Inferior parietal cortex (tissue), 1 donor: ENCODE data around the gene ERO1B.
A peak's percentile ranks its signal among the peaks of the same experiment; 100 is the strongest.
"Not testable (repeated sequence)": the region's sequence is repeated elsewhere in the genome, so short reads cannot be mapped to it uniquely, and the experiment has no call there.

Source experiments
- DNase-seq: peaks from one replicate; pipeline ENCODE4 v3.0.0-alpha.2; 2016; ENCODE audit errors: extremely low spot score

ERO1B gene

GRCh38 chr1:236281654-236282424, at the start of gene ERO1B:
Gene ERO1B, minus strand, starts transcription at chr1:236281958. Its CDS starts 175 bp downstream, at chr1:236281783.
- DNase-seq, result peak; percentile 97

- not testable (repeated sequence) for DNase-seq
These were observed 49.7 kb upstream of the ERO1B start for GRCh38 chr1:236331412-236331811.

DNA sequence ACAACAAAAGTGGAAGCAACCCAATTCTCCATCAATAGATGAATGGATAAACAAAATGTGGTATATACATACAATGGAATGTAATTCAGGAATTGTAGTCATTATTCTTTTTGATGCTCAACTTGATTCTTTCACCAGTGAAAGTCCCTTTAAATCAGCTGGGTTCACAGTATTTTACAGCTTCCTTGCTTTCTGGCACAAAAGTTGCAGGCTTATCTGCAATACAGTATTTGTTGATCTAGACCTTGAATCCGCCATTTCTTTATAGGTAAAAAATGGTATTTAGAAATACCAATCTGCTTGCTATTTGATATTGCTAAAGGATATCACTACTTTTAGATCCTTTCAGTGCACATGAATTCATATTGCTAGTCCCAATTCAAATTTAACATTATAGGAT, 44.7 kb upstream of the ERO1B start:
- DNase-seq, result no peak

DNA sequence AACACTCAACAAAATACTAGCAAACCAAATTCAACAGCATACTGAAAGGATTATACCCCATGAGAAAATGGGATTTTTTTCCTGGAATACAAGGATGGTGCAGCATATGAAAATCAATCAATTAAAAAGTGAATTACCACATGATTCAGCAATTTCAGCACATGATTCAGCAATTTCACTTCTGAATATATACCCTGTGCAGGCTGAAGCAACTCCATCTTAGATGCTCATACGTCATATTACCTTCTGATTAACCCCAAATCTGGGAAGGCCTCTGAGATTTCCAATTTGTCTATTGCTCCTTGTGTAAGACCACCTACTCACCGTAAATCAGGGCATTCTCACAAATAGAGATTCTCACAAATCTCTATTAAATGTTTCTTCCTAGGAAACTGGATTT, 43.8 kb upstream of the ERO1B start:
- no peak for DNase-seq

GRCh38 chr1:236323819-236324411, 42.2 kb upstream of the ERO1B start:
- DNase-seq, result no peak

DNA sequence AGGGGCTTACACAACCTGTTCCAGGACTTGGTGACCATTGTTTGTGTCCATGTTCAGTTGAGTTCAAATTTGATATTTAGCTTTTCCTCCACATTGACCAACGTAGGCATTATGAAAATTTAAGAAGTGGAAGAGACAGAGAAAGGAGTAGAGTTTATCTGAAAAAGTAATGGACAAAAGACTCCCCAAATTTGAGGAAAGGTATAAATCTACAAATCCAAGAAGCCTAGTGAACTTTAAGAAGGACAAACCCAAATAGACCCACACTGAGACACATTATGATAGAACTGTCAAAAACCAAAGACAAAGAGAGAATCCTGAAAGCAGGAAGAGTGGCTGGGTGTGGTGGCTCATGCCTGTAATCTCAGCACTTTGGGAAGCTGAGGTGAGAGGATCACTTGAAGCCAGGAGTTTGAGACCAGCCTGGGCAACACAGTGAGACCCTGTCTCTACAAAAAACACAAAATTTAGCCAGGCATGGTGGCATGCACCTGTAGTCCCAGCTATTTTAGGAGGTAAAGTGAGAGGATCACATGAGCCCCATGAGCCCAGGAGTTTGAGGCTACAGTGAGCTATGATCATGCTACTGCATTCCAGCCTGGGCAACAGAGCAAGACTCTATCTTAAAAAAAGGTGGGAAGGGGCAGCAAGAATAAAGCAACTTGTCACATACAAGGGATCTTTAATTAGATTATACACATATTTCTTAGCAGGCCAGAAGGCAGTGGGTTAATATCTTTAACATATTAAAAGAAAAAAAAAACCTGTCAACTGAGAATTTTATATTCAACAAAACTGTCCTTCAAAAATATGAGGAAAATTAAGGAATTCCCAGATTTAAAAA, 41.0 kb upstream of the ERO1B start:
- no peak for DNase-seq

DNA sequence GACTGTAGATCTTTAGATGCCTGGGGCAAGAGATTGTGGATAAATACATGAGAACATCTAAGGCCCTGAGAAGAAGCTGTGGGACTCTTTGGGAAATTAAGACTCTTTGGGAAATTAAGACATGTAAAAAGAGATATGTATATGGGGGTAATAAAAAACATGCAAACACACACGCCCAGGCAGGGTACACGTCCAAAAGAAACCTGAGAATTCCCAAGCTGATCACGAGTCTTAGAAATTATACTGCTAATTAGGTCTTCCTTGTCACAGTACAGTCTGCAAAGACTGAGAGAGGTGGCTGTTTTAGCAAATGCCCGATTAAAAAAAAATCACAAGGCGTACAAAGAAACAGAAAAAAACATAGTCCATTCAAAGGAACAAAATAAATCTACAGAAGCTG, 39.3 kb upstream of the ERO1B start:
- no peak for DNase-seq

GRCh38 chr1:236320671-236321070, 38.9 kb upstream of the ERO1B start:
- peak; percentile 12 for DNase-seq

DNA sequence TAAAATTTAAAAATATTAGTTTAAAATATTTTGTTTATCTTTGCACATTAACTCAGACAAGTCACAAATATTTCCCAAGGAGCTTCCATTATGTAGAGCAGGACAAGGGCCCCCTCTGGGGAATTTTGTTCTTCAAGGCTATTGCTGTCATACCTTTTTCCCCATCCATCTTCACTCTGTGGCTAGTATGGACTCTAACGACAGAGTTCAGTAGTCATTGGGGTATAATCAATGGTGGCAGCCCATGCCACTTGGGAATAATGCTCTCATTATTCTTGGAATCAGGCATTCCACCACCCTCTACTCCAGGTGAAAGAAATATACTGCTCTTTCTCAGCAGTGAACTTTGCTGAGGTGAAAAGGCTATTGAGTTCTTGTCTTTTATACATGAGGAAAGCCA, 38.5 kb upstream of the ERO1B start:
- no peak for DNase-seq

DNA sequence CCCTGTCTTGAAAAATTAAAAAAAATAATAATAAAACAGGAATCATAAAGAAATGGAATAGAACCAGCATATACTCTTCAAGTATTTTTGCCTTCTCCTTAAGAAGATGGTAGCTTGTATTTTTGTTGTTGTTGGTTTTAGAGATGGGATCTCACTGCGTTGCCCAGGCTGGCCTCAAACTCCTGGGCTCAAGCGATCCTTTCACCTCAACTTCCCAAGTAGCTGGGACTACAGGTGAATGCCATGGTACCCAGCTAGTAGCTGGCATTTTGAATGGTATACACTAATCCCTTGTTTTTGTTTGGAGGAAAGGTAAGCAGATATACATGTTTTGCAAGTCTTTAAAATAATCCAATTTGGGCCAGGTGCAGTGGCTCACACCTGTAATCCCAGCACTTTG, 34.7 kb upstream of the ERO1B start:
- no peak for DNase-seq

DNA sequence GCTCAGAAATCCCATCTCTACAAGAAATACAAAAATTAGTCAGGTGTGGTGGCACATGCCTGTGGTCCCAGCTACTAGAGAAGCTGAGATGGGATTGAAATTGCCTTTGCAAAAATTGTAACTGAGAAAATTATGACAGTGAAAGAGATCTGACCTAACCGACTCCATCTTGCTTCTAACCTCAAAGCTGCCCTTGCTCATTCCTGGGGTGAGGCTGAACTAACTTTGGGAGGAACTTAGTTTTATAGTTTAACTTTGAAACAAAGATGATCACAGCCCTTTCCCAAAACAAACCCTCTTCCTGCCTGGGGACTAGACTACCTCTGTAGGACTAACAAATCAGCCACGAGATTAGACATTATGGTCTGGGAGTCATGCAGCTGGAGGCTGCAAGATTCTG, 33.8 kb upstream of the ERO1B start:
- no peak for DNase-seq

GRCh38 chr1:236315092-236315491, 33.3 kb upstream of the ERO1B start:
- no peak for DNase-seq

DNA sequence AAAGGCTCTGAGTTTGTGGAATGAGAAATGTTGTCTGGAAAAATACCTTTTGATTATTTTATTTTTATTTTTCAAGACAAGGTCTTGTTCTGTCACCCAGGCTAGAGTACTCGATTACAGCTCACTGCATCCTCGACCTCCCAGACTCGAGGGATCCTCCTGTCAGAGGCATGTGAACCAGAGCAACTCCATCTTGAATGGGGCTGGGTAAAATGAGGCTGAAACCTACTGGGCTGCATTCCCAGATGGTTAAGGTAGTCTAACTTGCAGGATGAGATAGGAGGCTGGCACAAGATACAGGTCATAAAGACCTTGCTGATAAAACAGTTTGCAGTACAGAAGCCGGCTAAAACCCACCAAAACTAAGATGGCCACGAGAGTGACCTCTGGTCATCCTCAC, 32.3 kb upstream of the ERO1B start:
- not testable (repeated sequence) for DNase-seq

- DNase-seq, result no peak
These were observed 31.7 kb upstream of the ERO1B start for GRCh38 chr1:236313427-236313826.

- no peak for DNase-seq
These were observed 29.3 kb upstream of the ERO1B start for GRCh38 chr1:236311040-236311439.

DNA sequence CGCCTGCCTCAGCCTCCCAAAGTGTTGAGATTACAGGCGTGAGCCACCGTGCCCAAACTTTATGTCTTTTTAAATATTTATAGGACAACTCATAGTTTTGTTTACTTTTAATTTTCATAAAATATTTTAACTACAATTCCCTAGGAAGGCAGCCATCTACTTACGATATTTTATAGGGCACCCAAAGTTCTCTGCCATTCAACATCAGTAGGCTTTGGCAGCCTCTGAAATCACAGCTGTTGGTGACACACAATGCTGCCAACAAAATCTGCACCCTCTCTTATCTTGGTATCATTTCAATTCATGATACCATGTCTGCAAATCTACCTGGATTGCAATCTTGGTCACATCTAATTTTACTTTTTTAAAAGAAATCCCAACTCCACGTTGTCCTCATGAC, 27.1 kb upstream of the ERO1B start:
- no peak for DNase-seq

GRCh38 chr1:236307435-236307834, 25.7 kb upstream of the ERO1B start:
- DNase-seq, result no peak

- no peak for DNase-seq
These were observed 22.9 kb upstream of the ERO1B start for GRCh38 chr1:236304682-236305081.

GRCh38 chr1:236303675-236304074, 21.9 kb upstream of the ERO1B start:
- DNase-seq, result no peak

GRCh38 chr1:236302941-236303340, 21.2 kb upstream of the ERO1B start:
- no peak for DNase-seq

DNA sequence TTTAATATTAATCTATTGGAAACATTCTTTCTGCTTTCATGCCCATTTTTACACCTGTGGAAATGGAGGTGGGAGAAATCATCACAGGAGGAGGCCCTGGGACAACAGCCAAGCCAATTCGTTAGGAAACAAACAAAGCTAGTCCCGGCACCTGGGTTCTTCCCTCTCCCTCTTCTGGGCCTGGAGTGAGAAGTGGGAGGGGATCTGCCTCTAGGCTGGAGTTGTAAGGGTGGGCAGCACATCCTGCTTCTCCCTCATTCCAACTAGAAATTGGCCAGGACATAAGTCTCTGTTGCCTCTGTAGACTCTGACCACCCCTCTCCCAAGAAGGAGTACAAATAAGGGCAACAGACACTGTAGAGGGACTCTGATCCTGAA, 20.2 kb upstream of the ERO1B start:
- no peak for DNase-seq

GRCh38 chr1:236301080-236301957, 19.6 kb upstream of the ERO1B start:
- no peak for DNase-seq
